PC-9 (cell line): ENCODE measurements around the gene MAP3K4. TPM values are rescaled to one million over a fixed set of nuclear protein-coding genes. Genes with fewer than 3 reads are reported as not detected.

Source experiments
- BruUV-seq: library from RNA; stranded (reverse); fragments of 400-500 nt; replicated peaks from 2 replicates; lab custom pipeline; 2021; lab: Mats Ljungman, UMichigan
- CTCF ChIA-PET: fragments of 300-600 bp; sonication (Branson Sonifier 250); formaldehyde crosslinking; loops from one replicate; lab custom pipeline; 2022; ENCODE audit warnings: antibody characterized with exemption; lab: Charles Lee
- POLR2A ChIA-PET: fragments of 300-600 bp; sonication (Branson Sonifier 250); formaldehyde crosslinking; loops from one replicate; lab custom pipeline; 2022; ENCODE audit warnings: antibody characterized with exemption; ENCODE audit not compliant: unreplicated experiment; lab: Charles Lee
- DNase-seq, 2 experiments: peaks; one replicate each; pipeline versions ENCODE4 v3.0.0 to v3.0.0-alpha.2; 2015 to 2022; ENCODE audit warnings: mixed read lengths in 1 of 2
- H2AFZ ChIP-seq: fragments of 200-600 bp; sonication (generic); 2 replicates; pipeline ENCODE4 v1.8.1; 2017; ENCODE audit warnings: antibody characterized with exemption
- H3F3A ChIP-seq: fragments of 200-600 bp; sonication (generic); 2 replicates; pipeline ENCODE4 v1.8.1; 2017; ENCODE audit warnings: antibody characterized with exemption, mild to moderate bottlenecking, low read depth; ENCODE audit not compliant: insufficient read depth
- H3K27ac ChIP-seq: fragments of 200-600 bp; sonication (generic); 2 replicates; pipeline ENCODE4 v1.6.1; 2016; ENCODE audit warnings: mixed run types
- H3K27me3 ChIP-seq: fragments of 200-600 bp; sonication (generic); 2 replicates; pipeline ENCODE4 v1.6.1; 2016; ENCODE audit warnings: low read depth, mixed run types; ENCODE audit not compliant: insufficient read depth
- H3K36me3 ChIP-seq: fragments of 200-600 bp; sonication (generic); 2 replicates; pipeline ENCODE4 v1.6.1; 2016; ENCODE audit warnings: low read depth, mixed run types
- H3K4me1 ChIP-seq: fragments of 200-600 bp; sonication (generic); replicated peaks from 2 replicates; pipeline ENCODE4 v1.6.1; 2016; ENCODE audit warnings: mixed run types; ENCODE audit not compliant: insufficient read depth
- H3K4me2 ChIP-seq: fragments of 200-600 bp; sonication (generic); 2 replicates; pipeline ENCODE4 v1.6.1; 2017; ENCODE audit warnings: mixed run types
- H3K4me3 ChIP-seq: fragments of 200-600 bp; sonication (generic); 2 replicates; pipeline ENCODE4 v1.6.1; 2016; ENCODE audit warnings: mixed run types
- H3K79me2 ChIP-seq: fragments of 200-600 bp; sonication (generic); 2 replicates; pipeline ENCODE4 v1.6.1; 2017; ENCODE audit warnings: low read depth, mixed run types
- H3K9me2 ChIP-seq: fragments of 200-600 bp; sonication (generic); 2 replicates; pipeline ENCODE4 v1.8.1; 2017; ENCODE audit warnings: mild to moderate bottlenecking; ENCODE audit not compliant: insufficient read depth
- H3K9me3 ChIP-seq: fragments of 200-600 bp; sonication (generic); 2 replicates; pipeline ENCODE4 v1.8.1; 2016; ENCODE audit warnings: low read depth; ENCODE audit not compliant: insufficient read depth
- H4K20me1 ChIP-seq: fragments of 200-600 bp; sonication (generic); 2 replicates; pipeline ENCODE4 v1.8.1; 2017; ENCODE audit not compliant: insufficient read depth
- EZH2 ChIP-seq: fragments of 200-600 bp; sonication (generic); IDR thresholded peaks from 2 replicates; pipeline ENCODE4 v1.8.0; 2017; ENCODE audit warnings: antibody characterized with exemption, low read depth
- intact Hi-C: fragments of 100-400 bp; cut with micrococcal nuclease; formaldehyde crosslinking; loops from one replicate; pipeline ENCODE4 v1.10.0; 2022; ENCODE audit not compliant: unreplicated experiment
- total RNA-seq: library from RNA; stranded (reverse); gene quantifications from 2 replicates; pipeline ENCODE4 v1.2.3, GENCODE V29; 2021
- TF ChIP-seq, protein P1 (sequence below): fragments of 200-600 bp; sonication (generic); conservative IDR thresholded peaks from 2 replicates; pipeline ENCODE4 v1.6.1; 2017; ENCODE audit warnings: mixed run types, antibody characterized with exemption, mild to moderate bottlenecking, moderate library complexity

MAP3K4 gene
- total RNA-seq, 1 experiment from 2014 or later: 13.0 TPM

DNA sequence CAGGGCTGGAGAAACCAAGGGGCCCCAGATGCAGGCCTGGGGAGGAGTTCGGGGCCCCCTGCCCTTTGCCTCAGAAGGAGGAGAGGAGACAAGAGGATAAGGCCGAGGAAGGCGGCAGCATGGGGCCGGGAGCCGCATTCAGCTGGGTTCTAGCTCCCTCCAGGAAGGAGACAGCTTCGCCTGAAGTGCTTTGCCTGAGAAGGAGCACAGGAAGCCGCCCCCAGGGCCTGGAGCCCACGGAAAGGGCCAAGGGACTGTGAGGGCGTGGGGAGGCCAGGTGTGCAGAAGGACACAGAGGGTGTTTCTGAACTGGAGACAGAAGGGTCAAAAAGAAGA is 160.9 kb downstream of the MAP3K4 start:
- intact Hi-C loops: no loop called here
- H3K27me3 ChIP-seq: peaks cover 87% of the 10 kb centered on the region
- H3K4me3 ChIP-seq: no peak overlapping the region
- H3K9me3 ChIP-seq: no peaks in the 10 kb centered on the region
- H3K36me3 ChIP-seq: no peaks in the 10 kb centered on the region
- no peak for TF ChIP-seq EZH2
- TF ChIP-seq, protein P1, sequence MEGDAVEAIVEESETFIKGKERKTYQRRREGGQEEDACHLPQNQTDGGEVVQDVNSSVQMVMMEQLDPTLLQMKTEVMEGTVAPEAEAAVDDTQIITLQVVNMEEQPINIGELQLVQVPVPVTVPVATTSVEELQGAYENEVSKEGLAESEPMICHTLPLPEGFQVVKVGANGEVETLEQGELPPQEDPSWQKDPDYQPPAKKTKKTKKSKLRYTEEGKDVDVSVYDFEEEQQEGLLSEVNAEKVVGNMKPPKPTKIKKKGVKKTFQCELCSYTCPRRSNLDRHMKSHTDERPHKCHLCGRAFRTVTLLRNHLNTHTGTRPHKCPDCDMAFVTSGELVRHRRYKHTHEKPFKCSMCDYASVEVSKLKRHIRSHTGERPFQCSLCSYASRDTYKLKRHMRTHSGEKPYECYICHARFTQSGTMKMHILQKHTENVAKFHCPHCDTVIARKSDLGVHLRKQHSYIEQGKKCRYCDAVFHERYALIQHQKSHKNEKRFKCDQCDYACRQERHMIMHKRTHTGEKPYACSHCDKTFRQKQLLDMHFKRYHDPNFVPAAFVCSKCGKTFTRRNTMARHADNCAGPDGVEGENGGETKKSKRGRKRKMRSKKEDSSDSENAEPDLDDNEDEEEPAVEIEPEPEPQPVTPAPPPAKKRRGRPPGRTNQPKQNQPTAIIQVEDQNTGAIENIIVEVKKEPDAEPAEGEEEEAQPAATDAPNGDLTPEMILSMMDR: no peak
- no TSS peak for BruUV-seq
- H3K79me2 ChIP-seq: no peaks in the 10 kb centered on the region
- H3K9me2 ChIP-seq: no peaks in the 10 kb centered on the region
- H3F3A ChIP-seq: no peaks in the 10 kb centered on the region
- no peaks in the 10 kb centered on the region for H3K4me1 ChIP-seq
- H4K20me1 ChIP-seq: no peaks in the 10 kb centered on the region
- ChIA-PET POLR2A (no interaction called here), CTCF (no interaction called here)
- H3K4me2 ChIP-seq: no peak overlapping the region
- H3K27ac ChIP-seq: no peak overlapping the region
- DNase-seq: no peak
- H2AFZ ChIP-seq: no peak overlapping the region

DNA sequence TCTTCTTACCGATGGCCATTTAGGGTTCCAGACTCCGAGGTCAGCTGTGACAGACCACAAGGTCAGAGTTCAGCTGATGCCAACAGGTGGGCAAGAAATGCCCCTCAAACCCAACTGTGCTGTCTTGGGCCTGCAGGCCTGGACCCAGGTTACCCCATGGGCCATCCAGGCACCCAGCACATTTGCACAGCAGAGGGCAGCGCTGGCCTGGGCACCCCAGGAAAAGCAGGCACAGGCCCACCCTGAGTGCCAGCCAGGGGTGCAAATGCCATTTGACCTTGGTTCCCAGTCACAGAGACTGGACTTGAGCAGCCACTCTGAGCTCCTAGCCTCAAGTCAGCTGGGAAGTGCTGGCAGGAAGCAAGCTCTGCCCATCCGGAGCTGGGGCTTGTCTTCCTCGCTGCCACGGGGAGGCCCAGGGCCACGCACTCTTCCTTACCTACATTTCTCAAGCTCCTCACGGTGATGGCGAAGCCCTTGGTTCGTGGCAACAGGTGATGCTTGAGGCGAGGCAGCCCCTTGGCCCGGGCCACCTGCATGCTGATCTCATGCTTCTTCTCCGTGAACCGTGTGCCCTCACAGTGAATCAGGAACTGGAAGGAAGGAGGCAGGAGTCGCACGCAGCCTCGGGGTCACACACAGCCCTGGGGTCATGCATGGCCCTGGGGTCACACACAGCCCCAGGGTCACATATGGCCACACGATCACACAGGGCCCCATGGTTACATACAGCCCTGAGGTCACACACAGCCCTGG is 161.5 kb downstream of the MAP3K4 start:
- H3K4me2 ChIP-seq: no peak overlapping the region
- ChIA-PET POLR2A (no interaction called here), CTCF (no interaction called here)
- no peak for DNase-seq
- no peaks in the 10 kb centered on the region for H3F3A ChIP-seq
- no peaks in the 10 kb centered on the region for H3K36me3 ChIP-seq
- BruUV-seq: no TSS peak
- no peak overlapping the region for H3K27ac ChIP-seq
- no peaks in the 10 kb centered on the region for H3K4me1 ChIP-seq
- no peaks in the 10 kb centered on the region for H3K9me3 ChIP-seq
- H3K27me3 ChIP-seq: peaks cover 87% of the 10 kb centered on the region
- no peak overlapping the region for H3K4me3 ChIP-seq
- no peaks in the 10 kb centered on the region for H3K79me2 ChIP-seq
- TF ChIP-seq, protein P1: no peak
- no peak for TF ChIP-seq EZH2
- no peaks in the 10 kb centered on the region for H3K9me2 ChIP-seq
- H2AFZ ChIP-seq: no peak overlapping the region
- intact Hi-C loops: no loop called here
- H4K20me1 ChIP-seq: no peaks in the 10 kb centered on the region

DNA sequence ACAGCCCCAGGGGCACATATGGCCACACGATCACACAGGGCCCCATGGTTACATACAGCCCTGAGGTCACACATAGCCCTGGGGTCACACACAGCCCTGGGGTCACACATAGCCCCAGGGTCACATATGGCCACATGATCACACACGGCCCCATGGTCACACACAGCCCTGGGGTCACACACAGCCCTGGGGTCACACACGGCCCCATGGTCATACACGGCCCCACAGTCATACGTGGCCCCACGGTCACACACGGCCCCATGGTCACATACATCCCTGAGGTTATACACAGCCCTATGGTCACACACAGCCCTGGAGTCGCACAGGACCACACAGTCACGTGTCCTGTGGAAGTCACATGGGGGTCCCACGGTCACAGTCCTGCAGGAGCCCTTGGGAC is 162.2 kb downstream of the MAP3K4 start:
- H3K4me3 ChIP-seq: no peak overlapping the region
- no peak for DNase-seq
- H3K27me3 ChIP-seq: peaks cover 87% of the 10 kb centered on the region
- POLR2A ChIA-PET: no interaction called here
- no peak overlapping the region for H2AFZ ChIP-seq
- H3K4me2 ChIP-seq: no peak overlapping the region
- TF ChIP-seq EZH2: no peak
- TF ChIP-seq, protein P1: no peak
- no peaks in the 10 kb centered on the region for H3K79me2 ChIP-seq
- H3K27ac ChIP-seq: no peak overlapping the region
- intact Hi-C loops: no loop called here
- H3K9me3 ChIP-seq: no peaks in the 10 kb centered on the region
- H4K20me1 ChIP-seq: no peaks in the 10 kb centered on the region
- no peaks in the 10 kb centered on the region for H3K4me1 ChIP-seq
- CTCF ChIA-PET: no interaction called here
- no TSS peak for BruUV-seq
- H3F3A ChIP-seq: no peaks in the 10 kb centered on the region
- no peaks in the 10 kb centered on the region for H3K36me3 ChIP-seq
- H3K9me2 ChIP-seq: no peaks in the 10 kb centered on the region
